HK-2 (cell line): ENCODE measurements around the gene TOLLIP.
"Not testable (repeated sequence)": the region's sequence is repeated elsewhere in the genome, so short reads cannot be mapped to it uniquely, and the experiment has no call there.

ENCODE experiments used
- DNase-seq: peaks from one replicate; pipeline ENCODE4 v3.0.0-alpha.2; 2018; ENCODE audit not compliant: unreplicated experiment

TOLLIP gene

DNA sequence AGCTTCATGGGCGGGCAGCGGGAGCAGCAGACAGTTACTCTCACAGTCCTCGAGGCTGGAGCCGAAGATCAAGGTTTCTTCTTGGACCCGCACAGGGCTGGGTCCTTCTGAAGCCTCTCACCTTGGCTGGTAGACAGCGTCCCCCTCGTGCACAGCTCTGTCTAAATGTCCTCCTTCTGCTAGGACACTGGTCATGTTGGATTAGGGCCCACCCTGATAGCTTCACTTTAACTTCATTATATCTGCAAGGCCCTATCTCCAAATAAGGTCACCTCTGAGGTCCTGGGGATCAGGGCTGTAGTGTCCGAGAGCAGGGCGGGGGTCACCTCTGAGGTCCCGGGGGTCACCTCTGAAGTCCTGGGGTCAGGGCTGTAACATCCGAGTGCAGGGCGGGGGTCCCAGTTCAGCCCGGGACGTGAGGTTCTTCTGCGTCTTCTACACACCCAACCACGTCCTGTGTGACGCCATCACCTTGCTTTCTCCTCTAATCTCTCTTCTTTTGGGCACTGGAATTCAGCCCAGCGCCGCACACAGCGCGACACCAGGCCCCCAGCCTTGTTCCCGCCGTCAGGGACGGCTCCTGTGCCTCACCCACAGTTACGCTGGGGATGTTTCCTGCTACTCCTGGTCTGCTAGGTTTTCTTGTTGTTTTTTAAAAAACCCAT, 34.1 kb upstream of the TOLLIP start:
- no peak for DNase-seq

DNA sequence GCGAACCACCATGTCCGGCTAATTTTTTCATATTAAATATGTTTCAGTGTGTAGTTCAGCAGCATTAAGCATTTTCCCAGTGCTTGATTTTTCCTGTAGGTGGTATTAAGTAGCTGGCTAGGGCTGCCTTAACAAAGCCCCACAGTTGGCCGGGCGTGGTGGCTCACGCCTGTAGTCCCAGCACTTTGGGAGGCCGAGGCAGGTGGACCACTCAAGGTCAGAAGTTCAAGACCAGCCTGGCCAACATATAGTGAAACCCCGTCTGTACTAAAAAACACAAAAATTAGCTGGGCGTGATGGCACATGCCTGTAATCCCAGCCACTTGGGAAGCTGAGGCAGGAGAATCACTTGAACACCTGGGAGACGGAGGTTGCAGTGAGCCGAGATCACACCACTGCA, 33.5 kb upstream of the TOLLIP start:
- DNase-seq = no peak

DNA sequence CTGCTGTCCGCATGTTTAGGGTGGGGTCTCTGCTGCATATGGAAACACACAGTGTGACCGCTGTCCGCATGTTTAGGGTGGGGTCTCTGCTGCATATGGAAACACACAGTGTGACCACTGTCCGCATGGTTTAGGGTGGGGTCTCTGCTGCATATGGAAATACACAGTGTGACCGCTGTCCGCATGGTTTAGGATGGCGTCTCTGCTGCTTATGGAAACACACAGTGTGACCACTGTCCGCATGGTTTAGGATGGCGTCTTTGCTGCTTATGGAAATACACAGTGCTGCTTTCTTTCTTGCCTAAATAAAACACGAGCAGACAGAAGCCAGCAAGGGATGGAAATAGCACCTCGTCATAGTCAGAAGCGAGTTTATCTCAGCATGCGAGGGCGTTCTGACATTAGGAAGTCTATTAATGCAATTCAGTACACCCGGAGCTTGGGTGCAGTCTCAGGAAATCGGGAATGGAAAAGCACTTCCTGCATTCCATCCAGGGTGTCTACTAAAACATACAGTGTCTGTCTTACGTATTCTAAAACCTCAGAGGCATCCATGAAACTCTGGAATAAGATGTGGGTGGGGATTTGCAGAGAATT, 32.6 kb upstream of the TOLLIP start:
- no peak for DNase-seq

DNA sequence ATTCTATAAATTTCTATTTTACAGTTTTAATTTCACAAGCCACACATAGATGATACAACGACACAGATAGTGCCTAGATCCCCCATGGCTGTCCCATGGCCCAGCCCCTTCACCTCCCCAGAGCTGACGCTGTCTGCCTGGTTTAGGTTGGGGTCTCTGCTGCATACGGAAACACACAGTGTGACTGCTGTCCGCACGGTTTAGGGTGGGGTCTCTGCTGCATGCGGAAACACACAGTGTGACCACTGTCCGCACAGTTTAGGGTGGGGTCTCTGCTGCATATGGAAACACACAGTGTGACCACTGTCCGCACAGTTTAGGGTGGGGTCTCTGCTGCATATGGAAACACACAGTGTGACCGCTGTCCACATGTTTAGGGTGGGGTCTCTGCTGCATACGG, 31.8 kb upstream of the TOLLIP start:
- DNase-seq = not testable (repeated sequence)

DNA sequence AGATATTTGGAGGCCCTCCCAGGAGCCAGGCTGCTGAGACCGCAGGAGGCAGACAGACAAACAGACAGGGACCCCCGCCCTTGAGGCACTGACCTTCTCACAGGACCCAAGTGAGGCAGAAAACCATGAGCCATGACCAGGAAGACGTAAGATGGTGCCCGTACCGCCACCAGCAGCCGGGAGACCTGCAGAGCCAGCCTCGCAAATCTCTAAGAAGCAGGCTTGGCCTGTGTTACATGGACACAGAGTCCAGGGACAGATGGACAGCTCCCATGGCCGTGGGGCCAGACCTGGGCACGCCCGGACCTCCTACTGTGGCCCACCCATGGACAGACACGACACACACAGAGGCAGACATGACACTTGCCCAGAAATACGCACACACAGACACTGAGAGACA, 30.7 kb upstream of the TOLLIP start:
- no peak for DNase-seq

DNA sequence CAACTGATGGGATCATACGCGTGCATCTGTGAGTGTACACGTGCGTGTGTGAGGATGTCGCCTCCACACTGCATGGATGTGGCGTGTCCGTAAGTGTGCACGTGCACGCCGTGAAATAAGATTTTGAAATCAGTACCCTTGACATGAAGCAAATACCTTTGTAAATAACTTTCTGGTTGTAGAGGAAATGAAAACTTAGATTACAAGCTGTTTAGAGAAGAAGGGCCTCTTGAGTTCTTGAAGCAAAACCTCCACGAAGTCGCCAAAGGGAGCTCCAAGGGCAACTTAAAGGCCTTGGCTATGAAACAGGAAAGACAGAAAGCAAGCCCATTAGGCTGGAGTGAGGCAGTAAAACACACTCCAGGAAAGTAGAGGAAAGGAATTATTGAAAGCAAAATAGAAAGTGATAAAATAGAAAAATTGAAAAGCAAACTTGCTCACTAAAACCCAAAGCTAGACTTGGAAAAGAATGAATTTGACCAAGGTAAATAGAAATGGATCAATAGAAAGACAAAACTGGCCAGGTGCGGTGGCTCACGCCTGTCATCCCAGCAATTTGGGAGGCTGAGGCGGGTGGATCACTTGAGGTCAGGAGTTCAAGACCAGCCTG, 29.7 kb upstream of the TOLLIP start:
- no peak for DNase-seq

DNA sequence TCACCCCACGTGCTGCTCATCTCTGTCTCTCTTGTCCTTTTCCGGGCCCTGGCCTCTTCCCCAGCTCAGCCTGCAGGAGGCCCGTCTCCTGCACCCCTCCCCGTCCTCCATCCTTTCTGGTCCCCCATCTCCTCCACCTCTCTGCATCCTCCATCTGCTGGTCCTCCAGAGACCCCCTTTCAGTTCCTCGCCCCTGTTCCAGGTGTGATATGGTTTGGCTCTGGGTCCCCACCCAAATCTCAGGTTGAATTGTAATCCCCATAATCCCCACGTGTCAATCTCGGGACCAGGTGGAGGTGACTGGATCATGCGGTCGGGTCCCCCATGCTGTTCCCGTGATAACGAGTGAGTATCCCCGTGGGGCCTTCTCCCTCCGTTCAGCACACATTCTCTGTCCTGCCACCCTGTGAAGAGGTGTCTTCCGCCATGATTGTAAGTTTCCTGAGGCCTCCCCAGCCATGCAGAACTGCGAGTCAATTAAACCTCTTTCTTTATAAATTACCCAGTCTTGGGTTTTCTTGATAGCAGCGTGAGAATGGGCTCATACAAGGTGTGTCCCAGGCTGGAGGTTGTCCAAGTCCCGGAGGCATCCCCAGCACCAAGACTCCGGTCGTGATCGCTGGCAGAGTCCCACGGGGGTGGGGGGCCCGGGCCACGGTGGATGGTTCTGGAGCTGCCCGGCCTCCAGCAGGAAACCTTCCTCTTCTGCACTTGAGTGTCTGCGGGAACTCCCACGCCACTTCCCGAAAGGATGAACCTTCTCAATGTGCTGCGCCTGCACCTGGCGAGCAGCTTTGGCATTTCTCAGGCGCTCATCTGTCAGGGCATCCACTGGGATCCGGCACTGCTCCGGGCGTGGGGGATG, 29.0 kb upstream of the TOLLIP start:
- DNase-seq = no peak

DNA sequence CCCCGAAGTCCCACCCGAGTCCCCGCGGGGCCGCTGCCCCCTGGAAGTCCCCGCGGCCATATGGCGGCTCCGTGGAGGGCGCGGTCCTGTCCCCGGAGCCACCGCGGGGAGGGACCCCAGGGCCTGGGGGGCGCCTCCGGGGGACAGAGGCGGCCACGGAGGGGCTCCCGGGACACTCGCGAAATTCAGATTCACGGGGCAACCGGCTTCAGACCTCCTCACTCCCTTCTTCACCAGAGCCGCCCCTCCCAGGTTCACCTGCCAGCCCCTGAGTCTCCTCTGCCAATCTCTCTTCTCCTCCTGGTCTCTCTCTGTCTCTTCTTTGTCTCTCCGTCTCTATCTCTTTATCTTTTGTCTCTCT, 28.2 kb upstream of the TOLLIP start:
- DNase-seq = no peak

DNA sequence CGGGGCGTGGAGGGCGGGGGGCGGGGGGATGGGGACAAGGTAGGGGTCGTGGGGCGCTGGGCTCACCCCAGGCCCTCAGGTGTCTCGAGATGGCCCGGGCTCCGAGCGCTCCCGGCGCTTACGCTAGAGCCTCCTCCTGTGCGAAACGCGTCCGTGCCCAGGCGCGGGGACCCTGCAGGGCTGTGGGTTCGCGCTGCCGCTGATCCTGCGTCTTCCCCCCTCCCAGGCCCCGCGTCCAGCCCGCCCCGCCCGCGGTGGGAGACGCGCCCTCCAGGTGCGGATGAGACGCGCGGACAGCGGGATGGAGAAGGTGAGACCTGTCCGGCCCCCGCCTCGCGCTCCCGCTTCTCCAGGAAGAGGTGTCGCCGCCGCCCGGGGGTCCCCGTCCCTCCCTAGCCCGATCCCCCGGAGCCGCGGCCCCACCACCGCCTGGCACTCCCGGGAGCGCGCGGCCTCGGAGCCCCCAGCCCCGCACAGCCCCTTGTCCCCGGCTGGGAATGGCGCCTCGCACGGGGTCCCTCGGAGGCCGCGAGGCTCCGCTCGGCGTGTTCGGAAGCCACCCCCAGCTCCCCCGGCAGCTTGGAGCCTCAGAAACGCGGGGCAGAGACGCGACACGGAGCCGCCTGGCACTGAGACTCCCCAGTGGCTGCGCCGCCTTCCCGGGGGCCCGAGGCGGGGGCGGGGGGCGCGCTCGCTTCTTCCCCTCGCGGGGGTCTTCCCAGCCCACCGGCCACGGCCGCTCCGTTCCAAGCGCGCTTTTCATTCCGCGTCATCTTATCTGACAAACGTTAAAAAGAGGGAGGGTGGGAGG, 27.6 kb upstream of the TOLLIP start:
- DNase-seq = no peak

DNA sequence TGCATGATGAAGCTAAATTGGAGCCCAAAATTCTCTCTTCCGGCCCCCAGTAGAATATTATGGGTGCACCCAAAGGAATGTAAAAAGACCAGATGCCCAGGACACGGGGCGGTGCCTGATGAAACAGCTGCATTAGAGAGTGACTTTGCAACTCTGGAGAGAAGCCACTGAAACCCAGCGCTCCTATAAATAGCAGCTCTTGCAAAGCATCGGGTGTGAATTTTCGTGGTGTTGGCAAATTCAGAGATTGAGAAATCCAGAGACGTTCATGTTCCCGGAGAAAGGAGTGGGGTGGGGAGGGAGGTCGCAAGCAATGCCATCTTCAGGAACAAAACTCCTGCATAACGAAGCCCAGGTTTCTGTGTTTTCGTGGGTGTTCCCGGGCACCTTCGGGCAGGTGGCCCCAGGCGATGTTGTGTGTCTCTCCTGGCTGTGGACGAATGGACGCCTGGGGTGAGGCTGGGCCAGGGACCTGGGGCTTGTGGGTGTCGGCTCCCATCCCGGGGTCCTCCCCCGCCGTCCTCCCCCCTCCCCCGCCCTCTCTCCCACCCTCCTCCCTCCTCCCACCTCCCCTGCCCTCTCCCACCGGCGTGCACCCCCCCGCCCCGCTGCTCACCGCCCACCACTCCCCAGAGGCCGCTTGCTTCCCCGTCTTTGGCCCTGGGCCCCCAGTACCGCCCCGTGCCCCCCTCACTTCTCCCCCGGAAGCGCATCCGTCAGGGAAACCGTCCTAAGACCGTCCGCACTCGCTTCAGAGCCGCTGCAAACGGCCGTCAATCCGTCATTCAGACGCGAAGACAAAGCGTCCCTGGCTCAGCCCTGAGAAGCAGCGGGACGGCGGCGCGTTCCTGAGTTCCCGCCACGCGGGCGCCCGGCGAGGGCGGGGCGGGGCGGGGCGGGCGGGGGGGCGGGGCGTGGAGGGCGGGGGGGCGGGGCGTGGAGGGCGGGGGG, 26.7 kb upstream of the TOLLIP start:
- DNase-seq = peak; percentile 26

DNA sequence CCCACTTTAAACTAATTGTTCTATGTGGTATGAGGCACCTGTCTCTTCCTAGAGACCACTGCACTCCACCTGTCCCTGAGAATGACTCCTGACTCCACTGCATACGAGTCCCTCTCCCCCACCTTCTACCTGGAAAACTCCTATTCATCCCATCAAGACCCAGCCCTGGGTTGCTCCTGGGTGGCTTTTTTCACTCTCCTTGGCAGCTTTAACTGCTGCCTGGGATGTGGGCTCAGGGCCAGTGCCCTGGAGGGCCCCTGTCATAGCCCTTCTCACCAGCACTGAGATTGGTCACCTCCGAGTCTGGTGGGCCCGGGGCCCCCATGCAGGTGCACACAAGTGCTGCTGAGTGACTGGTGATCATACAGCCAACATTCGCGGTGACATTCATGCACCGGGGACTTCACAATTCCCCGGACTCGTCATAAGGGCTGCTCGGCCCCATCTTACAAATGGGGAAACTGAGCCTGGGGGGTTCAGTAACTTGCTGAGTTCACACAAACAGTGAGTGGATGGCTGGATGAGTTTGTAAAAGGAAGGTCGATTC, 25.9 kb upstream of the TOLLIP start:
- DNase-seq = no peak

DNA sequence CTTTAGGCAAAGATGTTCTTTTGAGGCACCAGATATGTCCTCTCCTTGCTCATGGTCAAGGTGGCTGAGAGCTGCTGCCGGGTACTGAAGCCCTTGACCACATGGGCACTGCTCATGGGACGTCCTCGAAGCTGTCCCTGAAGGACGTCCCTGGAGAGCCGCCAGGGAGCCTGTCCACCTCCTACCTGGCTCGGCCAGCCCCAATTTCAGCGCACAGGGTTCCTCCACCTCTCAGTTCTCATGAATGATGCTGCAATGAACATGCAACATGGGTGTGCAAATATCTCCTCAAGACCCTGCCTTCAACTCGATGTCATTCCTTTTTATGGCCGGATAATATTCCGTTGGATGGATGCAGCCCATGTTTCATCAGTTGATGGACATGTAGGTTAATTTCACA, 24.4 kb upstream of the TOLLIP start:
- no peak for DNase-seq

DNA sequence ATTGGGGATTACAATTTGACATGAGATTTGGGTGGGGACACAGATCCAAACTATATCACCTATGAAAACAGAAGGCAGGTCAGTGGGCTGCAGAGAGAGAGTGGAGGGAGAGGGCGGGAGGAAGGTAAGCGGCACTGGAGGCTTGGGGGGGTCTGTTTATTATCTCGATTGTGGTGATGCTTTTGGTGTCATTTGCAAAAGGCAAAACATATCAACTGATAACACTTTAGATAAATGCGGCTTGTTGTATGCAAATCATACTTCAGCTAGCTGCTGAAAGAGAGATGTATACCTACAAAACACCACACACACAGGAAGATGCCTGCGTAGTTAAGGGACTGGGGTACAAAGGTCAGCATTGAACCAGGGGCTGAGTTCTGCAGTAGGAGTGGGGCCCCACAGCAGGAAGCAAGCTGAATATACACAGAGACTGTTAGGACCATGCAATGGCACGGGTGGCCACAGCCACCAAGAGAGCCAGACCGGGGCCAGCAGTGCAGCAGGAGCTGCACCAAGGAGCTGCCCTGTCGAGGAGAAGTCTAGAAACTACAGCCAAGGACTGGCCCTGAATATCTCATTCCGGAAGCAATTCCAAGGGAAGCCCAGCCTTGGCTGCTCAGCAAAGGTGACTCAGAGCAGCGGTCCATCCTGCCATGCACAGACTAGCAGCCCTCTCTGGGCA, 23.8 kb upstream of the TOLLIP start:
- DNase-seq = no peak

DNA sequence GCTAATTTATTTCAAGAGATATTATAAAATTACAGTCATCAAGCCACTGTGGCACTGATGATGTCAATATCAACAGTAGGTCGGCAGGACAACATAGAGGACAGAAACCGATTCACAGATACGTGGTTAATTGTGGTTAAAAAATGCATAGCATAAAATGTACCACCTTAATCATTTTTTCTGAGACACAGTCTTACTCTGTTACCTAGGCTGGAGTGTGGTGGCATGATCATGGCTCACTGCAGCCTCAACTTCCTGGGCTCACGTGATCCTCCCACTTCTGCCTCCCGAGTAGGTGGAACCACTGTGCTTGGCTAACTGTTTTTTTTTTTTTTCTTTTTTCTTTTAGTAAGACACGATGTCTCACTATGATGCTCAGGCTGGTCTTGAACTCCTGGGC, 21.0 kb upstream of the TOLLIP start:
- DNase-seq = no peak

DNA sequence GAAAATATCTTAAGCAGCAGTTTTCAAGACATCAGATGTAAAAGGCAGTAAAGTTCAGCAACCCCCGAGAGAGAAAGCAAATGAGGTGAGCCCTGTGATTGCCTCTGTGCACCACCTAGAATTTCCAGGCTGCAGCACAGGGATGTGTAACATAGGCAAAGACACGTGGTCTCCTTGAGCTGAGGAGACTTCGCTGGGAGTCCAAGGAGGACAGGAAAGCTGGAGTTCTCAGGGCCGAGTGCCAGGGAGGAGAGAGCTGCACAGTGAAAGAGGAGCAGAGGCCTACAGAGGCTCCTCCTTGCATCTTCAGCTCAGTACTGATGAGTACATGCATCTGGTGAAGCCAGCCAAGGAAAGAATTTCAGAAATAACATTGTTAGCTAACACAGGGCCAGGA, 17.6 kb upstream of the TOLLIP start:
- DNase-seq = no peak

DNA sequence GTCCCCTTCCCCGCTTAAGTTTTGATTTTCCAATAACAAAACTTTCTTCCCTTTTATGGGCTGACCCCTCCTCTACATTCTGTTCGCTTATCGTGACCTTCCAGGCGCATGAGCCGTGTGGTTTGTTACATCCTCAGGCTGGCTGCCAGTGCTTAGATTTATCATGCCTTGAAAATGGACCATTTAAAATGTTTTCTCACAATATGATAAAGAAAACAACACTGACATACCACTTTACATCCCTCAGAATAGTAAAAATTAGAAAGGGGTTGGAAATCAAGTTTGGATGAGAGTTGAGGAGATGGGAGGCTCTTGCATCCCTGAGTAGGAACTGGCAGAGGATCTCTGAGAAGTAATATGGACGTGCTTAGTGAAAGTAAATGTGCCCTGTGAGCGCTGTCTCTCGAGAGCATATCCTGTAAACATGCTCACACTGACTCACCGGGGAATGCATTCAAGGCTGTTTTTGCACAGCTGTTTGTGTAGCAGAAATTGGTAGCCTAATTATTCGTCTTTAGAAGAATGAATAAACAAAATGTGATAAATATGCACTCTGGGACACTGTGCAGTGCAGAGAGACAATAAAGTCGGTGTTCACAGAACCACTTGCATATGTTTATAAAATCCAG, 17.1 kb upstream of the TOLLIP start:
- no peak for DNase-seq

DNA sequence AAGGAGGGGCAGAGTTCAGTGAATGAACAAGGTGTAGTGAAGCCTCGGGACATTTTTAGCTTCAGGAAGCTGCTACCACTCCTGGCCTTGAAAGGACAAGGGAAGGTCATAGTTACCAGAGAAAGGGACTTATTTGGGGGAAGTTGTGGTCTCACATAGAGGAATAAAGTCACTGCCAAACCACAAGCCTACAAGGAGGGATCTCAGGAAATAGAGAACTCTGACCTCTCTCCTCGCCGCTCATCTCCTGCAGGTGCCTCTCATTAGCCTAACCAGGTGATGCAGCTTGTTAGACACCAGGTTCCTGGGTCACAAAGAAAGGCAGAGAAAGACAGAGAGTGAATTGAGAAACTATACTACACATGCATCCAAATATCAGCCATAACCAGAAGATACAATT, 14.3 kb upstream of the TOLLIP start:
- DNase-seq = no peak

DNA sequence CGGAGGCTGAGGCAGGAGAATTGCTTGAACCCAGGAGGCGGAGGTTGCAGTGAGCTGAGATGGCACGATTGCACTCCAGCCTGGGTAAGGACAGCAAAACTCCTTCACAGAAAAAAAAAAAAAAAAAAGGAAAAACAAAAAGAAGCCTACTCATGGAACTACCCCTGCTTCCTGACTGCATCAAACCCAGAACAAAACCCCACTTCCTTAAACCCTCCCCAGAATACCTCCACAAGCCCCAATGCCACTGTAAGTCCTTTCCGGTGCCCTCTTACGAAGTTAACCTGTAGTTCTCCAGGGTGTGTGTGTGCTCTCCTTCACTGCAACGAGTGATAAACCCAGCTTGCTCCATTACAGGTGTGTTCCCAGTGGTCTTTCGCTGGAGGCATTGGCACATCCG, 8.6 kb upstream of the TOLLIP start:
- DNase-seq = no peak

DNA sequence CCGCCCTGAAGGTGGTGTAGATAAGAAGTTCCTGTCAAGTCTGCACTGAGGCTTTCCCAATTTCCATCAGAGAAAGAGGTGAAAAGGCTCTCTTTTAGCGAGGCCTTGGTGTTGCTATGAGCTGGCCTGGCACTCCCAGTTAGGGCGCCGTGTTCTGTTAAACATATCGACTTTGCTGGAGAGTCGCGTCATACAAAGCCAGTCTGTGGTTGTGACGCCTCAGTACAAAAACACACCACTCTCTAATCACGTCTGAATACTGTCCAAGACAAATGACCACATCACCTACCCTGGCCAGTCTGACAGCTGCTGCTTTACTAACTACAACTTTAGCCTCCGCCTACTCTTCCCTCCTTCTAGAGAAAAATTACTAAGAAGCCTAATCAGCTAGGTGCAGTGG, 8.0 kb upstream of the TOLLIP start:
- DNase-seq = no peak
